Mesothelial cell of epicardium (in vitro differentiated cells): ENCODE data around the gene PLA2G4A. TPM values are rescaled to one million over a fixed set of nuclear protein-coding genes. Genes with fewer than 3 reads are reported as not detected.

Experiments
- DNase-seq, 2 experiments: peaks; one replicate each; pipeline ENCODE4 v3.0.0; 2021; ENCODE audit warnings: low spot score in 2 of 2; ENCODE audit not compliant: unreplicated experiment in 2 of 2
- H3K27ac Mint-ChIP-seq: 2 replicates; pipeline ENCODE4 v1.8.0; 2021; ENCODE audit warnings: mixed read lengths
- H3K27me3 Mint-ChIP-seq: 2 replicates; pipeline ENCODE4 v1.8.0; 2021; ENCODE audit warnings: low read depth, mixed read lengths
- H3K36me3 Mint-ChIP-seq: 2 replicates; pipeline ENCODE4 v1.8.0; 2021; ENCODE audit warnings: mixed read lengths
- H3K4me1 Mint-ChIP-seq: 2 replicates; pipeline ENCODE4 v1.8.0; 2021; ENCODE audit warnings: mixed read lengths
- H3K4me3 Mint-ChIP-seq: 2 replicates; pipeline ENCODE4 v1.8.0; 2021; ENCODE audit warnings: mild to moderate bottlenecking, moderate library complexity, mixed read lengths
- H3K9me3 Mint-ChIP-seq: 2 replicates; pipeline ENCODE4 v1.8.0; 2021; ENCODE audit warnings: mixed read lengths
- total RNA-seq: library from RNA; stranded (reverse); gene quantifications from 3 replicates; pipeline ENCODE4 v1.2.1, GENCODE V29; 2021
- TF ChIP-seq, protein P1 (sequence below): fragments of 200-600 bp; sonication (generic); IDR thresholded peaks from one replicate; pipeline ENCODE4 v1.5.0; 2021; ENCODE audit warnings: antibody characterized with exemption; ENCODE audit not compliant: unreplicated experiment

Gene PLA2G4A
- total RNA-seq, 1 donor from 2014 or later = 12.5 TPM

DNA sequence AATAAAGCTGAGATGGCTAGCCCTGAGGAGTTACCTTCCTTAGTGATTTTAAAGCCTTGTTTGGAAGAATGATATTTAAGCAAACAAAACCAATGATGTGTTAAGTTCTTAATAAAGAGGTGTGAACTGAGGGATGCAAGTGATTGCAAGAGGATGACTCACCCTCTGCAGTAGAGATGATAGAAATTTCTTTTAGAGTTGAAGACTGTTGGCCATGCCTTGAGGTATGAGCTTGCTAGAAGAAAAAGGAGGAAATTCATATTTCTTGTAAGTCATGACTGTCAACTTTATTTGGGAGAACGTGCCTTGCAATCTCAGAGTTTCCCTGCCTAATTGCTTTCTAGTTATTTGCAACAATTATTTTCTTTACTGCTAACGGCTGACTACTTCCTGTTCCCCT lies 94.7 kb downstream of the PLA2G4A start:
- Mint-ChIP-seq H3K9me3 (peaks cover 22% of the 10 kb centered on the region), H3K4me3 (no peak overlapping the region), H3K36me3 (peaks cover 28% of the 10 kb centered on the region), H3K4me1 (peaks cover 27% of the 10 kb centered on the region), H3K27me3 (no peaks in the 10 kb centered on the region), H3K27ac (no peak overlapping the region)
- DNase-seq = no peak
- TF ChIP-seq, protein P1, sequence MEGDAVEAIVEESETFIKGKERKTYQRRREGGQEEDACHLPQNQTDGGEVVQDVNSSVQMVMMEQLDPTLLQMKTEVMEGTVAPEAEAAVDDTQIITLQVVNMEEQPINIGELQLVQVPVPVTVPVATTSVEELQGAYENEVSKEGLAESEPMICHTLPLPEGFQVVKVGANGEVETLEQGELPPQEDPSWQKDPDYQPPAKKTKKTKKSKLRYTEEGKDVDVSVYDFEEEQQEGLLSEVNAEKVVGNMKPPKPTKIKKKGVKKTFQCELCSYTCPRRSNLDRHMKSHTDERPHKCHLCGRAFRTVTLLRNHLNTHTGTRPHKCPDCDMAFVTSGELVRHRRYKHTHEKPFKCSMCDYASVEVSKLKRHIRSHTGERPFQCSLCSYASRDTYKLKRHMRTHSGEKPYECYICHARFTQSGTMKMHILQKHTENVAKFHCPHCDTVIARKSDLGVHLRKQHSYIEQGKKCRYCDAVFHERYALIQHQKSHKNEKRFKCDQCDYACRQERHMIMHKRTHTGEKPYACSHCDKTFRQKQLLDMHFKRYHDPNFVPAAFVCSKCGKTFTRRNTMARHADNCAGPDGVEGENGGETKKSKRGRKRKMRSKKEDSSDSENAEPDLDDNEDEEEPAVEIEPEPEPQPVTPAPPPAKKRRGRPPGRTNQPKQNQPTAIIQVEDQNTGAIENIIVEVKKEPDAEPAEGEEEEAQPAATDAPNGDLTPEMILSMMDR = no peak

DNA sequence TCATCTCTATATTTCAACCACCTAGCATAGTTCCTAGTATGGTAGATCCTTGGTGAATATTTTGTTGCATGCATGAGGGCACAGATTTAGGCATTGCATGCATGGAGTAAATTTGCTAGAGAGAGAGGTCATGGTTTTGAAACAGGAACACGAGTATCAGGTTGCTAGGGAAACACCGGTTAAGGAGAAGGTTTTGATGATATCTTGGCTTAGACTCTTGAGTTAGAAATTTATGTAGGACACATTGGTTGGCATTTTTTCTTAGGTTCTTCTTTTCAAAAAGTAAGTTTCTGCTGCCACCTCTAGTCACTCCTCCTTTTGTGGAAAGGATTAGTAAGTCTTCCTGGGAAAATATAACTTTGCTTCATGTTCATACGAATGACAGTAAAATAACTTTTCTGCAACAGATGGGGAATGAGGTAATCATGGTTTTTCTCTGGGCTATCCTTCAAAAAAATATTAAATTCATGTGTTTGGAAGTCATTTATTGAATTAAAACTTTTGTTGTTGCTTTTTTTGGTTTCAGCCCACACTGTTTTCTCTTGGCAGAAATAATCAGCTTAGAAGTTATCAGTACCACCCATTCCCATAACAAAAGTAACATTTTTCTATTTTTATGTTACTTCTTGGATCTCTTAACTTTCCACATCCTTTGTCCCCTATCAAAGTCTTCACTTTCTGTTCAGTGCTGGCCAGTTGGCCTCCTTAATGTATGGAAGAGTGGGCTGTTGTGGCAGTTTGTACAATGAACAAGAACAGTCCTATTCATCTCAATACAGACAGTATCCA lies 97.3 kb downstream of the PLA2G4A start:
- no peak overlapping the region for H3K4me3 Mint-ChIP-seq
- no peak for DNase-seq
- peak overlapping the region; percentile 10 for H3K27ac Mint-ChIP-seq
- no peaks in the 10 kb centered on the region for H3K27me3 Mint-ChIP-seq
- peaks cover 34% of the 10 kb centered on the region for H3K4me1 Mint-ChIP-seq
- TF ChIP-seq, protein P1 = no peak
- H3K36me3 Mint-ChIP-seq = peaks cover 25% of the 10 kb centered on the region
- H3K9me3 Mint-ChIP-seq = peaks cover 22% of the 10 kb centered on the region

DNA sequence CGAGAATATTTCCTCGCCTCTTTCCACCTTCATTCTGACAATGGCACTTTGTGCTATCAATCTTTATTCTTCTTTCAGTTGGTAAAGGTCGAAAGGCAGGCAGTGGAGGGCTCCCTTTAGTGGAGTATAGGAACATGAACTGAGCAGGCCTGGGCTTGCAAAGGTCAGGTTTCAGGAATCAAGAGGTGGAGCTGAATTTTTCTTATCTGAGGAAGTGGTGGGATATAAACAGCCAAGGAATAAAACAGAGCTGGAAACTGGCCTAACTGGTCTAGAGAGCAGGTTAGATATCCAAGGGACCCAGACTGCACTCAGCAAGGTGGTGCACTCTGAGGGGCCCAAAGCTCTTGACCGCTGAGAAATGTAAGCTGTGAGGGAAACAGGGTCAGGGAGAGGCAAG lies 99.1 kb downstream of the PLA2G4A start:
- Mint-ChIP-seq H3K27me3 (no peaks in the 10 kb centered on the region), H3K36me3 (peaks cover 10% of the 10 kb centered on the region), H3K4me1 (peaks cover 34% of the 10 kb centered on the region), H3K9me3 (peaks cover 14% of the 10 kb centered on the region), H3K27ac (peak overlapping the region; percentile 83), H3K4me3 (no peak overlapping the region)
- TF ChIP-seq, protein P1 = no peak
- no peak for DNase-seq

DNA sequence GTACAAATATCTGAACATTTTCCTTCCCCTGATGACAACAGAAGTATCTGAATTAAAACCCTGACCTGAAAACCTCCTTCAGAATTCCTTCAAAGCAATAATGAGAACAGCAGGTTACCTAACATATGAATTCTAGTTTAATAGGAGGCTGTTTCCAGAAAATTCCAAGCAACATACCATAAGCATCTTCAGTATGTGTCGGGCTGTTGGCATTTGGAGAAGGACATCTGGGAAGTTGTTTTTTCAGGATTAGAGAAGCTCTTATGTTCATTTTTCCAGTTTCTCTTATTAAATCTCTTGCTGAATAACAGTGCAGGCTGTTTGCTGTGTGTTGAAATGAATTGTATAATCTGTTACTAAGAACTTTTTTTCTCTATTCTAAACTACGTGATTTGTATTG lies 101.5 kb downstream of the PLA2G4A start:
- Mint-ChIP-seq H3K9me3 (peaks cover 3% of the 10 kb centered on the region), H3K27ac (no peak overlapping the region), H3K4me1 (peaks cover 38% of the 10 kb centered on the region), H3K36me3 (peaks cover 3% of the 10 kb centered on the region), H3K27me3 (no peaks in the 10 kb centered on the region), H3K4me3 (no peak overlapping the region)
- no peak for DNase-seq
- TF ChIP-seq, protein P1 = no peak

DNA sequence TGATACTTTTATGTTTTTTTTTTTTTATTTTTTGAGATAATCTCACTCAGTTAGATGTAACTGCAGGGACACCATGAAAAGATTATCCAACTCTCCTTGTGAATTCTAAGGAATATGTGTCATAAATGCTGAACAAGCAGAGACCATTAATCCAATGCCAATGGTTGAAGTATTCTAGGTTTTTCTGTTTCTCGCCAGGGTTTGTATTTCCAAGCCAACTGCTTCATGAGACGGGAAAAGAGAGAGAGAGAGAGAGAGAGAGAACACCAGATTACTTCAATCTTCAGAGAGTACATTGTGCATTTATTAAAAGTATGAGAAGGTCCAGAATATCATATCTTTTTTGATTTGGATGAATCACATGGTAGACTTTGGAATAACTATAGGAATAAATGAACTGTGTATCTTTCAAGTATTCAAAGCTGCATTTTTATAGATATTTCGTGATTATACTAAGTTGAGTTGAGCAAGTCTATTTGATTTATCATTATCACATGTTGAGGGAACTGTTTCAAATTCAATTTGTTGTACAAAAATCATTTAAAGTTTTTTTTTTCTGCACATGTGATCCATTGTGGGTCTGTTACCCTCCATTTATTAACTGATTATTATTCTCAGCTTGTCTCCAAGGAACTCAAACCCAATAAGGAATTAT lies 108.4 kb downstream of the PLA2G4A start:
- Mint-ChIP-seq H3K4me3 (no peak overlapping the region), H3K36me3 (peaks cover 3% of the 10 kb centered on the region), H3K9me3 (no peaks in the 10 kb centered on the region), H3K27ac (no peak overlapping the region), H3K4me1 (peaks cover 5% of the 10 kb centered on the region), H3K27me3 (no peaks in the 10 kb centered on the region)
- DNase-seq = no peak
- TF ChIP-seq, protein P1 = no peak
